Spleen (tissue), 7 donors: ENCODE data around the gene CCDC88B.

Experiments used
- POLR2AphosphoS5 ChIP-seq, 3 donors: sonication (generic); formaldehyde crosslinking; IDR thresholded peaks; one replicate each; pipeline ENCODE4 v1.5.1; 2017; ENCODE audit warnings: antibody characterized with exemption in 3 of 3
- TF ChIP-seq, protein P1 (sequence below), 11 experiments: fragments of 200-600 bp in 7 of 11; fragments of 450-650 bp in 4 of 11; sonication (generic) in 4 of 11; IDR thresholded peaks in 8 of 11; conservative IDR thresholded peaks in 3 of 11; 1 replicate in 7 of 11; 2 replicates in 4 of 11; pipeline versions ENCODE4 v1.4.0 to v1.8.0; 2016 to 2021; ENCODE audit warnings: antibody characterized with exemption in 11 of 11, inconsistent platforms in 4 of 11, mild to moderate bottlenecking in 1 of 11
- donor health status: DM: no; HTN: no; CAD: no; lungs with moderate emphysema.
- donor health status: DM: no; HTN: no; CAD: no.
- donor health status: DM: no; HTN: no; CAD: no.

DNA sequence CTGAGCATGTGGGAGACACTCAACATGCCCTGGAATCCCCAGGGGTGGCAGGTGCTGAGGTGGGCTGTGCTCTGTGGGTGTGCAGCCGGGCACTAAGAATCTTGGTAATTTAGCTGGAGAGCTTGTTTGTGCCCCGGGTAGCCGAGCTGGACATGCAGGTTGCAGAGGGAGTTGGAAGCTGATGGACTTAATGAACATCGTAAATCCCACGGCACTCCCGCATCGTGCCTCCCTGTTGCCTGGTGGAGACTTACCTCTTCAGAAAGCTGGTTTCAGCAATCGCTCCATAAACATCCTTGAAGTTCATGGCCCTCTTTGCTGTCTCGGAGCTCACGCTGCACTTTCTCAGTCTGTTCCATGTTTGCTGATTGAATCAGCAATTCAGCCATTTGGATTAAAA, 48.9 kb downstream of the CCDC88B start:
- no peak for TF ChIP-seq POLR2AphosphoS5 (IDR thresholded peaks at IDR 0.05)
- TF ChIP-seq, protein P1, sequence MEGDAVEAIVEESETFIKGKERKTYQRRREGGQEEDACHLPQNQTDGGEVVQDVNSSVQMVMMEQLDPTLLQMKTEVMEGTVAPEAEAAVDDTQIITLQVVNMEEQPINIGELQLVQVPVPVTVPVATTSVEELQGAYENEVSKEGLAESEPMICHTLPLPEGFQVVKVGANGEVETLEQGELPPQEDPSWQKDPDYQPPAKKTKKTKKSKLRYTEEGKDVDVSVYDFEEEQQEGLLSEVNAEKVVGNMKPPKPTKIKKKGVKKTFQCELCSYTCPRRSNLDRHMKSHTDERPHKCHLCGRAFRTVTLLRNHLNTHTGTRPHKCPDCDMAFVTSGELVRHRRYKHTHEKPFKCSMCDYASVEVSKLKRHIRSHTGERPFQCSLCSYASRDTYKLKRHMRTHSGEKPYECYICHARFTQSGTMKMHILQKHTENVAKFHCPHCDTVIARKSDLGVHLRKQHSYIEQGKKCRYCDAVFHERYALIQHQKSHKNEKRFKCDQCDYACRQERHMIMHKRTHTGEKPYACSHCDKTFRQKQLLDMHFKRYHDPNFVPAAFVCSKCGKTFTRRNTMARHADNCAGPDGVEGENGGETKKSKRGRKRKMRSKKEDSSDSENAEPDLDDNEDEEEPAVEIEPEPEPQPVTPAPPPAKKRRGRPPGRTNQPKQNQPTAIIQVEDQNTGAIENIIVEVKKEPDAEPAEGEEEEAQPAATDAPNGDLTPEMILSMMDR (IDR thresholded peaks at IDR 0.05 in 8 of 11, conservative IDR thresholded peaks at IDR 0.05 in 3 of 11), result no peak
